Measurements from ENCODE around the gene SLC2A11. TPM values are rescaled to one million over a fixed set of nuclear protein-coding genes. Genes with fewer than 3 reads are reported as not detected.
A peak's percentile ranks its signal among the peaks of the same experiment; 100 is the strongest.

The SLC2A11 gene
- total and polyA plus RNA-seq, 10 of the 15 experiments (the other 5 are each of a cell fraction or from before 2014, with no cell fraction given): 0.98 to 18.3 (median 8.6) TPM

DNA sequence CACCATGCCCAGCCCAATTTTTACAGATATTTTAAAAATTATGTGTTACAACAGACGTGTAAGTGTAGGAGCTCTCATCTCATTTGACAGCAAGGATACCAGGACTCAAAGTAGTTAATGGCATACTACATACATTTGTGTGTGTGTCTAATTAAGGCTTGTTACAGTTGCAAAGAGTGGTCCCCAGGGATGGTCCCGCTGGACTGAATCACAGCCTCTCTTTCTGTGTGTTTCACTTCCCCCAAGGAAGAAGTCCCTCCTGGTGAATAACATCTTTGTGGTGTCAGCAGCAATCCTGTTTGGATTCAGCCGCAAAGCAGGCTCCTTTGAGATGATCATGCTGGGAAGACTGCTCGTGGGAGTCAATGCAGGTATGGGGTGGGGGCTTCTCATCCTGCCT lies 17.2 kb downstream of the SLC2A11 start:
- Histone ChIP-seq H3K4me2 (ENCODE audit: control insufficient read depth, insufficient read depth) (no peak overlapping the region), H3K27ac (ENCODE audit: control insufficient read depth, insufficient read depth) (no peak overlapping the region), H3K36me3 (ENCODE audit: control insufficient read depth in 2 of 2, insufficient read depth in 2 of 2, low read length in 1 of 2) (peaks cover 0 to 3% of the 10 kb centered on the region in 2 experiments; a peak in 2 of 4 replicates), H3K27me3 (replicated peaks in 1 of 2; ENCODE audit: control insufficient read depth in 2 of 2, insufficient read depth in 2 of 2, low read length in 1 of 2) (no peaks in the 10 kb centered on the region), H3K4me3 (no peak overlapping the region), H2AFZ (ENCODE audit: control insufficient read depth, low read depth, low read length) (no peak overlapping the region), H4K20me1 (ENCODE audit: control insufficient read depth, insufficient read depth) (no peaks in the 10 kb centered on the region), H3K4me1 (ENCODE audit: control insufficient read depth, insufficient read depth, low read length) (no peaks in the 10 kb centered on the region), H3K79me2 (ENCODE audit: control insufficient read depth, insufficient read depth, low read length) (no peaks in the 10 kb centered on the region), H3K9ac (ENCODE audit: control insufficient read depth, insufficient read depth, low read length) (no peak overlapping the region), H3K9me3 (replicated peaks; ENCODE audit: control insufficient read depth, insufficient read depth, low read length) (no peaks in the 10 kb centered on the region)
- no peak for ATAC-seq
- ChIA-PET SMC1A (ENCODE audit: uncharacterized antibody, unreplicated experiment) (no interaction called here), CTCF (no interaction called here), POLR2A (interaction anchor here (1.0 kb wide), 1 partner anchor 136 kb away, joined by 6 read pairs; the partner anchor contains the start of gene CABIN1), RAD21 (ENCODE audit: unreplicated experiment) (no interaction called here)
- no peak for FAIRE-seq
- WGBS (ENCODE audit: insufficient coverage, insufficient replicate concordance, low lambda C conversion rate, missing lambda C conversion rate): 55% methylated on average over 4 of the region's 4 CpGs
- no peak for TF ChIP-seq MTA3 (IDR thresholded peaks at IDR 0.05; ENCODE audit: borderline replicate concordance, low read length)
- peak; percentile 63; the same call in 1 of the 2 replicates for TF ChIP-seq ZNF24 (IDR thresholded peaks at IDR 0.05)
- TF ChIP-seq ATF7 (IDR thresholded peaks at IDR 0.05; ENCODE audit: low read depth): no peak
- TF ChIP-seq IKZF2 (IDR thresholded peaks at IDR 0.05): 0 out of 4 replicates have a peak, but pooled peaks of 1 of the 2 experiments have one; percentile 9
- intact Hi-C loops (cut with micrococcal nuclease; ENCODE audit: unreplicated experiment) (no loop called here), in situ Hi-C loops (cut with MboI) (no loop called here)
- no TSS peak for BruUV-seq (replicated peaks)
- no peak for DNase-seq (ENCODE audit: low read depth, low spot score)

DNA sequence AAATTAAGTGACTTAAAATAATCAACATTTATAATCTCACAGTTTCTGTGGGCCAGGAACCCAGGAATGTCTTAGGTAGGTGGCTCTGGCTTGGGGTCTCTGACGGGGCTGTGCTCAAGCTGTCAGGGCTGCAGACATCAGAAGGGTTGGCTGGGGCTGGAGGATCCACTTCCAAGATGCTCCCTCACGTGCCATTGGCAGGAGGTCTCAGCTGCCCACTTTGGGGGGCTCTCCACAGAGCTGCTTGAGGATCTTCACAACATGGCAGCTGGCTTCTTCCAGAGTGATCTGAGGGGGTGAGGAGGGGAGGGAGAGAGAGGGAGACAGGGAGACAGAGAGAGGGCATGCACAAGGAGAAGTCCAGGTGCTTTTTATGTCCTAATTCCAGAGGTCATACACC lies 18.1 kb downstream of the SLC2A11 start:
- ATAC-seq (no peak), DNase-seq (ENCODE audit: low read depth, low spot score) (no peak), FAIRE-seq (no peak)
- intact Hi-C loops (cut with micrococcal nuclease; ENCODE audit: unreplicated experiment) (no loop called here), in situ Hi-C loops (cut with MboI) (no loop called here)
- SMC1A ChIA-PET (ENCODE audit: uncharacterized antibody, unreplicated experiment): no interaction called here
- H3K79me2 ChIP-seq (ENCODE audit: control insufficient read depth, insufficient read depth, low read length): no peaks in the 10 kb centered on the region
- no peaks in the 10 kb centered on the region for H4K20me1 ChIP-seq (ENCODE audit: control insufficient read depth, insufficient read depth)
- no peaks in the 10 kb centered on the region for H3K4me1 ChIP-seq (ENCODE audit: control insufficient read depth, insufficient read depth, low read length)
- no peak overlapping the region for H2AFZ ChIP-seq (ENCODE audit: control insufficient read depth, low read depth, low read length)
- peaks cover 0 to 3% of the 10 kb centered on the region in 2 experiments; a peak in 2 of 4 replicates for H3K36me3 ChIP-seq (ENCODE audit: control insufficient read depth in 2 of 2, insufficient read depth in 2 of 2, low read length in 1 of 2)
- POLR2A ChIA-PET: no interaction called here
- no peak overlapping the region for H3K4me3 ChIP-seq
- CTCF ChIA-PET: interaction anchor here (0.5 to 1.3 kb wide), 2 partner anchors 16 to 18 kb away, joined by 3 to 4 read pairs; partner anchors contain the start of gene MIF
- no peak overlapping the region for H3K27ac ChIP-seq (ENCODE audit: control insufficient read depth, insufficient read depth)
- 50% methylated on average over 2 of the region's 2 CpGs for WGBS (ENCODE audit: insufficient coverage, insufficient replicate concordance, low lambda C conversion rate, missing lambda C conversion rate)
- no peaks in the 10 kb centered on the region for H3K9me3 ChIP-seq (replicated peaks; ENCODE audit: control insufficient read depth, insufficient read depth, low read length)
- RAD21 ChIA-PET (ENCODE audit: unreplicated experiment): interaction anchor here (0.6 to 1.0 kb wide), 2 partner anchors 9 to 17 kb away, joined by 3 read pairs; no protein-coding TSS in a partner anchor
- no TSS peak for BruUV-seq (replicated peaks)
- H3K4me2 ChIP-seq (ENCODE audit: control insufficient read depth, insufficient read depth): no peak overlapping the region
- no peak overlapping the region for H3K9ac ChIP-seq (ENCODE audit: control insufficient read depth, insufficient read depth, low read length)
- H3K27me3 ChIP-seq (replicated peaks in 1 of 2; ENCODE audit: control insufficient read depth in 2 of 2, insufficient read depth in 2 of 2, low read length in 1 of 2): no peaks in the 10 kb centered on the region
- no peak for TF ChIP-seq EP300 (IDR thresholded peaks at IDR 0.05; ENCODE audit: borderline replicate concordance in 1 of 2, control insufficient read depth in 1 of 2, low read depth in 2 of 2, low read length in 2 of 2)
- TF ChIP-seq, protein P1, sequence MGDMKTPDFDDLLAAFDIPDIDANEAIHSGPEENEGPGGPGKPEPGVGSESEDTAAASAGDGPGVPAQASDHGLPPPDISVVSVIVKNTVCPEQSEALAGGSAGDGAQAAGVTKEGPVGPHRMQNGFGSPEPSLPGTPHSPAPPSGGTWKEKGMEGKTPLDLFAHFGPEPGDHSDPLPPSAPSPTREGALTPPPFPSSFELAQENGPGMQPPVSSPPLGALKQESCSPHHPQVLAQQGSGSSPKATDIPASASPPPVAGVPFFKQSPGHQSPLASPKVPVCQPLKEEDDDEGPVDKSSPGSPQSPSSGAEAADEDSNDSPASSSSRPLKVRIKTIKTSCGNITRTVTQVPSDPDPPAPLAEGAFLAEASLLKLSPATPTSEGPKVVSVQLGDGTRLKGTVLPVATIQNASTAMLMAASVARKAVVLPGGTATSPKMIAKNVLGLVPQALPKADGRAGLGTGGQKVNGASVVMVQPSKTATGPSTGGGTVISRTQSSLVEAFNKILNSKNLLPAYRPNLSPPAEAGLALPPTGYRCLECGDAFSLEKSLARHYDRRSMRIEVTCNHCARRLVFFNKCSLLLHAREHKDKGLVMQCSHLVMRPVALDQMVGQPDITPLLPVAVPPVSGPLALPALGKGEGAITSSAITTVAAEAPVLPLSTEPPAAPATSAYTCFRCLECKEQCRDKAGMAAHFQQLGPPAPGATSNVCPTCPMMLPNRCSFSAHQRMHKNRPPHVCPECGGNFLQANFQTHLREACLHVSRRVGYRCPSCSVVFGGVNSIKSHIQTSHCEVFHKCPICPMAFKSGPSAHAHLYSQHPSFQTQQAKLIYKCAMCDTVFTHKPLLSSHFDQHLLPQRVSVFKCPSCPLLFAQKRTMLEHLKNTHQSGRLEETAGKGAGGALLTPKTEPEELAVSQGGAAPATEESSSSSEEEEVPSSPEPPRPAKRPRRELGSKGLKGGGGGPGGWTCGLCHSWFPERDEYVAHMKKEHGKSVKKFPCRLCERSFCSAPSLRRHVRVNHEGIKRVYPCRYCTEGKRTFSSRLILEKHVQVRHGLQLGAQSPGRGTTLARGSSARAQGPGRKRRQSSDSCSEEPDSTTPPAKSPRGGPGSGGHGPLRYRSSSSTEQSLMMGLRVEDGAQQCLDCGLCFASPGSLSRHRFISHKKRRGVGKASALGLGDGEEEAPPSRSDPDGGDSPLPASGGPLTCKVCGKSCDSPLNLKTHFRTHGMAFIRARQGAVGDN (IDR thresholded peaks at IDR 0.05): no peak
- no peak for TF ChIP-seq RAD51 (IDR thresholded peaks at IDR 0.05)
- TF ChIP-seq TBL1XR1 (IDR thresholded peaks at IDR 0.05; ENCODE audit: low read depth, low read length): no peak
- TF ChIP-seq, protein P2, sequence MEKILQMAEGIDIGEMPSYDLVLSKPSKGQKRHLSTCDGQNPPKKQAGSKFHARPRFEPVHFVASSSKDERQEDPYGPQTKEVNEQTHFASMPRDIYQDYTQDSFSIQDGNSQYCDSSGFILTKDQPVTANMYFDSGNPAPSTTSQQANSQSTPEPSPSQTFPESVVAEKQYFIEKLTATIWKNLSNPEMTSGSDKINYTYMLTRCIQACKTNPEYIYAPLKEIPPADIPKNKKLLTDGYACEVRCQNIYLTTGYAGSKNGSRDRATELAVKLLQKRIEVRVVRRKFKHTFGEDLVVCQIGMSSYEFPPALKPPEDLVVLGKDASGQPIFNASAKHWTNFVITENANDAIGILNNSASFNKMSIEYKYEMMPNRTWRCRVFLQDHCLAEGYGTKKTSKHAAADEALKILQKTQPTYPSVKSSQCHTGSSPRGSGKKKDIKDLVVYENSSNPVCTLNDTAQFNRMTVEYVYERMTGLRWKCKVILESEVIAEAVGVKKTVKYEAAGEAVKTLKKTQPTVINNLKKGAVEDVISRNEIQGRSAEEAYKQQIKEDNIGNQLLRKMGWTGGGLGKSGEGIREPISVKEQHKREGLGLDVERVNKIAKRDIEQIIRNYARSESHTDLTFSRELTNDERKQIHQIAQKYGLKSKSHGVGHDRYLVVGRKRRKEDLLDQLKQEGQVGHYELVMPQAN (conservative IDR thresholded peaks at IDR 0.05): no peak
- no peak for TF ChIP-seq SIN3A (IDR thresholded peaks at IDR 0.05; ENCODE audit: low read depth, low read length)
- TF ChIP-seq EED (IDR thresholded peaks at IDR 0.05; ENCODE audit: low read depth): no peak
- no peak for TF ChIP-seq SMAD5 (IDR thresholded peaks at IDR 0.05; ENCODE audit: low read depth)
- no peak for TF ChIP-seq BMI1 (IDR thresholded peaks at IDR 0.05; ENCODE audit: borderline replicate concordance)
- TF ChIP-seq MTA3 (IDR thresholded peaks at IDR 0.05; ENCODE audit: borderline replicate concordance, low read length): no peak

Measured in GM12878 (cell line).